Embryonic facial prominence (tissue), 1 donor: ENCODE measurements around the gene TRPM2.
"Not testable (repeated sequence)": the region's sequence is repeated elsewhere in the genome, so short reads cannot be mapped to it uniquely, and the experiment has no call there.

Source experiments
- DNase-seq: peaks from one replicate; pipeline ENCODE4 v3.0.0-alpha.2; 2016; ENCODE audit errors: extremely low spot score

Gene TRPM2

DNA sequence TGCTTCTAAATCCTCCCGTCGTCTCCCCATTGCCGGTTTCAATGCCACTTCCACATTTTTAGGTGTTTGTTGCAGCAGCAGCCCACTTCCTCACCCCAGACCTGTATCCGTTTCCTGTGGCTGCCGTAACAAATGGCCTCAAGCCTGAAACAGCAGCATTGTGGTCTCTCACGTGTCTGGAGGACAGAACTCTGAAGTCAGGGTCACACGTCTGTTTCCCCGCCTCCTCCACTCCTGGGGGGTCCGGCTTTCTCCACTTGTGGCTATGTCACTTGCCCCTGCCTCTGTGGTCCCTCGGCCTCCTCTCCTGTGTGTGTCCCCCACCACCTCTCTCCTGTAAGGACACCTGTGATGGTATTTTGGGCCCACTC lies 21.8 kb downstream of the TRPM2 start:
- no peak for DNase-seq

DNA sequence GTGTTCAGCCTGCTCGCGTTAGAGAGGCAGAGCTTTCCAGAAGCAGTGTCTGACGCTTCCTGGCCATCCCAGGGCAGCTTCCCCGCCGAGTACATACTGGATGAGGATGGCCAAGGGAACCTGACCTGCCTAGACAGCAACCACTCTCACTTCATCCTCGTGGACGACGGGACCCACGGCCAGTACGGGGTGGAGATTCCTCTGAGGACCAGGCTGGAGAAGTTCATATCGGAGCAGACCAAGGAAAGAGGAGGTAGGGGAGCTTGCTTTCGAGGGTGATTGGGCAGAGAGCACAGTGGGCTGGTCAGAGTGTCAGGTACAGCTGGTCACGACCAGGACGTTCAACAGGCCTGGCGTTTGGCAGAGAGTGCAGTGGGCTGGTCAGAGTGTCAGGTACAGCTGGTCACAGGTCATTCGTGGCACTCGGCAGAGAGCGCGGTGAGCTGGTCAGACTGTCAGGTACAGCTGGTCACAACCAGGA lies 22.4 kb downstream of the TRPM2 start:
- no peak for DNase-seq

DNA sequence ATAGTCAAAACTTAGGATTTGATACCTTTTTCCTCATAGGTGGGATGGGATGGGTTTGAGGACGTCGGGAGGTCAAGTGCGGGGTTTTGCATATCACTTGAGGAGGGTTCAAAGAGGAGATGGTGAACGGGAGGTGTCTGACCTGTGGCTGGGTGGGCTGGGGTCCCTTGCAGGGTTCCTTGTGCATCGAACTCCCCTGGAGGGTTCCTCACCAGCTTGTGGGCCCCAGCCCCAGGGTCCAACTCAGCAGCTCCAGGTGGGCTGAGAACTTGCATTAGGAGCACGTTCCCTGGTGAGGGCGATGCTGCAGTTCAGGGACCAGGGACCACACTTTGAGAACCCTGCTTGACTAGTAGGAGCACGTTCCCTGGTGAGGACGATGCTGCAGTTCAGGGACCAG lies 23.2 kb downstream of the TRPM2 start:
- no peak for DNase-seq

DNA sequence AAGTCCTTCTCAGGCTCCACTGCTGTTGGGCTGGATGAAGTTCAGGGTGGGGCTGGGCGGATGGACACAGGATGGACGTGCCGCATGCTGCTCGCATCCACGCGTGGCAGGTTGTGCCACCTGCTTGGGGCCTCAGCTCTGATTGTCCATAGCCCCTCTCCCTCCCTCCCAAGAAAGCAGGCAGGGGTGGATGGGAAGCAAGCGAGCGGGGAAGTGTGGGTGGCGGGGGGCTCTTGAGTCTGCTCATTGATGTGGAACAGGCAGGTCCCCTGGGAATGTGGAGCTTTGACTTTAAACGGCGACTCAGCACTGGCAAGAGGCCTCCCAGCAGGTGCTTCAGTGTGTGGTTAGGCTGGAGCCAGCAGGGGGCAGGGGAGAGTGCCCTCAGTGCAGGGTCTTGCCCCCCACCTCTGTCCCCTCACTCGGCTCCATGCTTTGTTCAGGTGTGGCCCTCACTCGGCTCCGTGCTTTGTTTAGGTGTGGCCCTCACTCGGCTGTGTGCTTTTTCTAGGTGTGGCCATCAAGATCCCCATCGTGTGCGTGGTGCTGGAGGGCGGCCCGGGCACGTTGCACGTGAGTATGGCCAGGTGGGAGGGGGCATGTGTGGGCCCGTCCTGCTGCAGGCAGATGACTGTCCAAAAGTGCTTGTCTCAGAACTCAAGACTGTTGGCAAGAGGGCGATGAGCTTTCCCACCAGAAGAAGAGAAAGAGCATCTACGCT lies 23.9 kb downstream of the TRPM2 start:
- DNase-seq, result no peak

DNA sequence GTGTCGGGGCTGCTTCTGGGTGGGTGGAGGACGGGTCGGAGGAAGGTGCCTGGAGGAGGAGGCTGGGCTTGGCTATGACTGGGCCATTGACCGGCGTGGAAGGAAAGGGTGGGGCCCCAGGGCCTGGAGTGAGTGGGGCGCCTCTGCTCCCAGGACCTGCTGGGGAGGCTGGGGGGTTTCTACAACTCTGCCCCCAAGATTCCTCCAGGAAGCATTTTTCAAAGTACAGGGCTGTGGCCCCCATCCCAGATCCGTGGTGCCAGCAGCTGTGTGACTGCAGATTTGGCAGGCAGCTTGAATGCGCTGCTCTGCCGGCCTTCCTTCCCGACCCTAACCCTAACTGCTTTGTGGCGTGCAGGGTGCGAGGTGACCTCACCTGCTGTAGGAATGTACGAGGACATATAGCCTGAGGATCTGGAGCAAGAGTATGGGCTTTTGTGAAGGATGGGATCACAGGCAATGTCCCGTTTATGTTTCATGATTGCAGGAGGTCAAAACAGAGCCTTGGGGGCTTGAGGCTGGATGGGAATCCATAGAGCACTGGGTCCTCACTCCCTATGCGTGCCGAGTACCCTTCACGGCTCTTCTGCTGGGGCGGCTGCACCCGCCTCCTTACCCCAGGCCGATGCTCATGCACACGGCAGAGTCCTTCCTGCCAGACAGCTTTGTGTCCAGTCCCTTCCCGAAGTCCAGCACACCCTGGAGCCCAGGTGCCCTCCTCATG lies 24.7 kb downstream of the TRPM2 start:
- DNase-seq, result no peak

DNA sequence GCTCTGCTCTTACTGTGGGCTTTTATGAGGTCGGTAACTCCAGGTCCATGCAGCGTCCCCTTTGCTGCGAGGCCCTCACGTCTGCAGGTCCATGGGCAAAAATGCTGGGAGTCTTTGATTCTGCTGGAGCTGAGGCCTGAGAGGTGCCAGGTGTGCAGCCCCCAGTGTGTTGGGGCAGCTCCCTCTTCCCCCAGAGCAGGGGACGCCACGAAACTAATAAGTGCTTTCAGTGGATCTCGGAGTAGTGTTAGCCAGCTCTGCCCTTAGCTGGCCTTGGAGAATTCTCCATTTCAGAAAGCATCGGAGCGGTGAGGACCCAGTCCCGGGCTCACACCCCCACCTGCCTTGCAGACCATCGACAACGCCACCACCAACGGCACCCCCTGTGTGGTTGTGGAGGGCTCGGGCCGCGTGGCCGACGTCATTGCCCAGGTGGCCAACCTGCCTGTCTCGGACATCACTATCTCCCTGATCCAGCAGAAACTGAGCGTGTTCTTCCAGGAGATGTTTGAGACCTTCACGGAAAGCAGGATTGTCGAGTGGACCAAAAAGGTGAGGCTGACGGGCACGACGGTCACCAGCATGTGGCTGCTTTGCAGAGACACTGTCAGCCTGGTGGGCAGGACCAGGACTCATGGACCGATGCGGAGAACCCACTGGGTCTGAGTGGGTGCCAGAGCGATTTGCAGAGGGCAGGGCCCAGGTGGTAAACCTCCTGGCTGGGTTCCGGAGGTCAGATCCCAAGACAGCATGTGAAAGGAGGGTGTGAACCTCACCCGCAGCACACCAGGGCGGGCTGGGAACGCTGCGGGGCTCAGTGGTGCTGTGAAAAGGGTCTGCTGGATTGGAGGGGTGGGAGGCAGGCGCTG lies 25.5 kb downstream of the TRPM2 start:
- DNase-seq, result no peak

DNA sequence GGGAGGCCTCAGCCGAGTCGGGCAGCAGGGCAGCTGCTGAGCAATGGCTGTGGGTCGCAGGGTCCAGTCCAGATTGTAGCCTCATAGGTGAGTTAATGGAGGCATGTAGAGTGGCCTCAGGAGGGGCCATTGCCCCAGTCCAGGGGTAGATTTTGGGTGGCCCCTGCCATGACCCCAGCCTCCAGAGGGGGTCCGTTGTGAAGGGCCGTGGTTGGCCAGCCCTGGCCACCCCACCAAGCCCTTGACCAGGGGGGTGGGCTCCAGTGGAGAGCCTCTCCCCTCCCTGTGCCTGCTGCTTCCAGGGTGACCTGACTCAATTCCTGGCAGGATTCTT lies 26.1 kb downstream of the TRPM2 start:
- DNase-seq, result no peak

DNA sequence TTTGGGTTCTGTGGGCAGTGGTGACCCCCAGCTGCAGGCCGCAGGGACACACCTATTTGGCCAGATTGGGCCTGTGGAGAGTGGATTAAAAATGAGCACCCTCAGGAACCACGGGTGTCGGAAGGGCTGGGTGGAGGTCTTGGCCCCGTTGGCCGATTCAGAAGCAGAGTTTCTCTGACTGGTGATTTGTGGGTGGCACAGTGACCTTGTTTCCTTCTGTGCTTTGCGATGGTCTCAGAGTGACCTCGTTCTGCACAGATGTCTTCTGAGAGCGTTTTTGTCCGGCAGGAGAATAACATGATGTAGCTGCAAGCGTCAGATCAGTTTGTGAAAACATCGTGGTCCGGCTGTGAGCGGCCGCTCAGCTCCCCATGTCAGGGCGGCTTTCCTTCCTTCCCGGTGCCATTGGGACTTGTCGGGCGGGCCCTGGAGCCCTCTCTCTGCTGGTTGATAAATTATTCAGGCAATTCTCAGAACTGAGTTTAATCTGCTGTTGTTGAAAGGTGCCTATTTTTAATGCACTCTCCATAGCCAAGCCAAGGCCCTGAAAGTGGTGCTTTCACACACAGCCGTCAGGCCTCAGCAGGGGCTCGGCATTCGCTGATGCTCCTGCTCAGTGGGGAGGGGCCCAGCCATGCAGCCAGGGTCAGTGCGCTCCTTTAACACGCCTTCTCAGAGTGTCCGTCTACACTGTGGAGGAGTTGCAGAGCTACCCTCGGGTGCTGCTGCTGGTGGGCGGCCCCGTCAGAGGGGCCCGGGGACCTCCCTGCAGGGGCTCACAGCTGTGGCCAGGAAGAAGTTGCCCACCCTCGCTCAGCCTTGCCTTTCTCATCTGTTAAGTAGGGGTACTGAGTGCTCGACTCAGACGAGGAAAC lies 26.8 kb downstream of the TRPM2 start:
- no peak for DNase-seq

DNA sequence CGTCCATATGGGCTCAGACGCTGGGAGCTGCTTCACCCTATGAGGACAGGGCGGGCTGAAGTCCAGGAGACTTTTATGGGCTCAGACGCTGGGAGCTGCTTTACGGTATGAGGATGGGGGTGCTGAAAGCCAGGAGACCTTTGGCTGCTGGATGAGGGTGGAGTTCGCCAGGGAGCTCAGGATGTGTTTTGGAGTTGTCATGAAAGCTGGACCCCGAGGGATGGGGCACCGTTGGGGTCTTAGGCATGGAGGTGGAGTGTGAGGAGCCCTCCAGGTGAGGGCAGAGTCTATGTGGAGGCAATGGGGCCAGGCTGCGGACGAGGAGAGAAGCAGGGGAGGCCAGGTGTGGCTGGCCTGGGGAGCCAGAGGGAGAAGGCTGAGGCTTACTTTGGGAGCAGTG lies 27.5 kb downstream of the TRPM2 start:
- no peak for DNase-seq

DNA sequence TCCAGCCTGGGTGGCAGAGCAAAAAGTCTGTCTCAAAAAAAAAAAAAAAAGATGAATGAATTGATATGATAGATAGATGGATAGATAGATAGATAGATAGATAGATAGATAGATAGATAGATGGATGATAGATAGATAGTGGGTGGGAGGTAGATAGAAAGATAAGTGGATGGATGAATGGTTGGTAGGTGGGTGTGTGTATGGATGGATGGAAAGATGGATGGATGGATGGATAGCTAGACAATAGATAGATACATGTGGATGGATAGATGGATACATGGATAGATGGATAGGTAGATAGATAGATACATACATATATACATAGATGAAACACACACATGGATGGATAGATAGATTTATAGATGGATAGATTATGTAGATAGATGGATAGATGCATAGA lies 28.5 kb downstream of the TRPM2 start:
- no peak for DNase-seq

DNA sequence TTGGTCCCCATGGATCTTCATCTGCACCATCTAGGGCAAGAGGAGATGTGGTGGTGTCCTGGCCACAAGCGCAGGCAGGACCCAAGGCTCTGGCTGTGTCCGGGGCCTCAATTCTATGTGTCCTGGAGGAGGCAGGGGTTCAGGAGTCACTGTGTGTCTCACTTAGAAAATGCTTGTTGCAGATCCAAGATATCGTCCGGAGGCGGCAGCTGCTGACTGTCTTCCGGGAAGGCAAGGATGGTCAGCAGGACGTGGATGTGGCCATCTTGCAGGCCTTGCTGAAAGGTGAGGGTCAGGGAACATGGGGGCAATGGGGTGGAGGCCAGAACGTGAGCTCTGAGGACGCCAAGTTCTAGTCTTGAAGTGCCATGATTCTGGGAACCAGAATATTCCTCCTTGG lies 29.1 kb downstream of the TRPM2 start:
- DNase-seq, result no peak

DNA sequence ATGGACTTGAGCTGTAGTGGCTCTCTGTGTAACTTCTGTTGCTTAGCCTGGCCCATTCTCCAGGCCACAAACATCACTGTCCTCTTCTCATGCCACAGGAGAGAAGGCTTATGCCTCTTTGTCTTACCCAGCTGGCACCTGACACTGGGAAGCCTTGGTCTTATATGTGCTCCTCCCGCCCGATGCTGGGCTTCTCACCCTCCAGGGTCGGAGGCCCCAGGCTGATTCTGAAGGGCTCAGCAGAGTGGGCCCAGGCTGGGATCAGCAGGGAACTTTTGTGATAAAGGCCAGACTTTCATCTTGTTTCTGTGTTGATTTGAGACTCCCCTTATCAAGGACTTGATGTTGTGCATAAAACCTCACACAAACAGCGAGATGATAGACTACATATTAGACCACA lies 29.8 kb downstream of the TRPM2 start:
- DNase-seq, result no peak

DNA sequence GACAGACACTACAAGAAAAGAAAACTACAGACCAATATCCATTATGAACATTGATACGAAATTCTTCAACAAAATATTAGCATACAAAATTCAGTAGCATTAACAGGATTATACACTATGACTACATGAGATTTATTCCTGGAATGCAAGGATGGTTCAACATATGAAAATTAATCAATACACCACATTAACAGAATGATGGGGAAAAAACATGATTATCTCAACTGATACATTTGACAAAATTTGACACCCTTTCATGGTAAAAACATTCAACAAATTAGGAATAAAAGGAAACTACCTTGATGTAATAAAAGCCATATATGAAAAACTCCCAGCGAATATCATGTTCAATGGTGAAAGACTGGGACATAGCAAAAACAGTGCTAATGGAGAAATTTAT lies 31.5 kb downstream of the TRPM2 start:
- DNase-seq, result no peak

DNA sequence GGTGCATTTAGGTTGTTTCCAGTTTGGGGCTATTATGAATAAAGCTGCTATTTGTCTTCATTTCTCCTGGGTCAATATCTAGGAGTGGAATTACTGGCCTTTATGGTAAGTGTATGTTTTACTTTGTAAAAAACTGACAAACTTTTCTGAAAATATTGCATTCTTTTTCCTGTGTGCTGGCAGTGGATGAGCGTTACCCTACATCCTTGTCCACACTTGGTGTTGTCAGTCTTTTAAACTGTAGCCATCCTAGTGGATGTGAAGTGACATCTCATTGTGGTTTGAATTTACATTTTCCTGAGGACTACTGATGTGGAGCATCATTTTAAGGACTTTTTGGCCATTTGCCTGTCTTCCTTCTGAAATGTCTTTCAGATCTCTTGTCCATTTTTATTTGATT lies 35.9 kb downstream of the TRPM2 start:
- DNase-seq, result no peak

DNA sequence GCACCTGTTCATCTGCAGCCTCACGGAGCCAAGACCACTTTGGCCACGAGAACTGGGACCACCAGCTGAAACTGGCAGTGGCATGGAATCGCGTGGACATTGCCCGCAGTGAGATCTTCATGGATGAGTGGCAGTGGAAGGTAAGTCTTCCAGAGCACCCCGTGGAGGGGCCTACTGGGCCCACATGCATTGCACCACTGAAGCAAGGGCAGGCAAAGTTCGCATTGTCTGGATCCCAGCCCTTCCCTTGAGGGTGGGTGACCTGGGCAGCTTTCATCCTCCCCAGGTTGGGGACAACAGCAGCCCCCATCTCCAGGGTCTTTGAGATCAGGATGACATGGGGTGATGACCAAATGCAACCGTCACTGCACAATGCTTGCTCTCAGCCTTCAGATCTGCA lies 37.5 kb downstream of the TRPM2 start:
- no peak for DNase-seq

DNA sequence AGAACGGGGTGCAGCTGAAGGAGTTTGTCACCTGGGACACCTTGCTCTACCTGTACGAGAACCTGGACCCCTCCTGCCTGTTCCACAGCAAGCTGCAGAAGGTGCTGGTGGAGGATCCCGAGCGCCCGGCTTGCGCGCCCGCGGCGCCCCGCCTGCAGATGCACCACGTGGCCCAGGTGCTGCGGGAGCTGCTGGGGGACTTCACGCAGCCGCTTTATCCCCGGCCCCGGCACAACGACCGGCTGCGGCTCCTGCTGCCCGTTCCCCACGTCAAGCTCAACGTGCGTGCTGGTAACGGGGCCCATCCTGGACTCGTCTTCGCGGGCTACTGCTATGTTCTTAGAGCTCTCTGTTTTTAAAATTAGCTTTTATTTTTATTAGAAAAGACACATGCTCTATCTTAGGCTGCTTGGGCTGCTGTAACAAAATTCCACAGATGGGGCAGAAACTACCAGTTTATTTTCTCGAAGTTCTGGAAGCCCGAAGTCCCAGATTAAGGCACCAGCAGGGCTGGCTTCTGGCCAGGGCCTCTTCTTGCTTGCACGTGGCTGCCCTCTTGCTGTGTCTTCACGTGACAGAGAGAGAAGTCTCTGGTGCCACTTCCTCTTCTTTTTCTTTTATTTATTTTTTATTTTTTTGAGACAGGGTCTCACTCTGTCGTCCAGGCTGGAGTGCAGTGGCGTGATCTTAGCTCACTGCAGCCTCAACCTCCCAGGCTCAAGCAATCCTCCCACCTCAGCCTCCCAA lies 38.1 kb downstream of the TRPM2 start:
- no peak for DNase-seq

DNA sequence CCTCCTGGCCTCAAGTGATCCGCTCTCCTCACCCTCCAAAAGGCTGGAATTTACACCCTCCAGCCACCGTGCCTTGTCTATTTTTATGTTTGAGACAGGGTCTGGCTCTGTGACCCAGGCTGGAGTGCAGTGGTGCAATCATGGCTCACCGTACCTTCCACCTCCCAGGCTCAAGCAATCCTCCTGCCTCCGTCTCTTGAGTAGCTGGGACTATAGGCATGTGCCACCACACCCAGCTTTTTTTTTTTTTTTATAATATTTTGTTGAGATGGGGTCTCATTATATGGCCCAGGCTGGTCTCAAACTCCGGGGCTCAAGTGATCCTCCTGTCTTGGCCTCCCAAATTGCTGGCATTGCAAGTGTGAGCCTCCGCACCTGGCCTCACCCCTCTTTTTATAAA lies 38.8 kb downstream of the TRPM2 start:
- no peak for DNase-seq

DNA sequence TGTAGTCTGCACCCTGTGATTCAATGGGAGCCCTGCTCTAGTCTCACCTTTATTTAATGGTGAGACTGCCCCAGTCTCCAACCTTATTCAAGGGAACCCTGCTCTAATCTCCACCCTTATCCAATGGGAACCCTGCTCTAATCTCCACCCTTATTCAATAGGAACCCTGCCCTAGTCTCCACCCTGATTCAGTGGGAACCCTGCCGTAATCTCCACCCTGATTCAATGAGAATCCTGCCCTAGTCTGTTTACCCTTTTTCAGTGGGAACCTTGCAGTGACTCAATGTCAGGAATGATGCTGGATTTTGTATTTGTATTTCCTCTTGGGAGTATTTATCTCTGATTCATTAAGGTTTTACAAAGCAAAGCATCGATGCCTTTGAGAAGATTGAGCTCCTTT lies 39.5 kb downstream of the TRPM2 start:
- DNase-seq, result no peak

DNA sequence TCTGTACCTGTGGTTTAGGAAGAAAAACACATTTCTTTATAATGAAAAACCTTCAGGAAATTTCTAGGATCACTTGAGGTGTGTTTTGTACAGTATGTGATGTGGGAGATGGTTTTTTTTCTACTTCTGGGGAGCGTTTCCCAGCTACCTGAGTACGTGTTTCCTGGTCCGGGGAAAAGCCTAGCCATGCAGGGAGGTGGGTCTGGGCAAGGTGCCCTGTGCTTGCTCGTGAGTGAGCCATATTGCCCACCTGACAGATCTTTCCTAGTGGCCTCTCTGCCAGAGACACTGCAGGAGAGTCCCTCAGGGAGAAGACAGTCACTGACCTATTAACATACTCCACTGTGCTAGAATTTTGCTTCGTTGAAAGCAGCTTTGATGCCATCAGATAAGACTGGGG lies 41.3 kb downstream of the TRPM2 start:
- no peak for DNase-seq

DNA sequence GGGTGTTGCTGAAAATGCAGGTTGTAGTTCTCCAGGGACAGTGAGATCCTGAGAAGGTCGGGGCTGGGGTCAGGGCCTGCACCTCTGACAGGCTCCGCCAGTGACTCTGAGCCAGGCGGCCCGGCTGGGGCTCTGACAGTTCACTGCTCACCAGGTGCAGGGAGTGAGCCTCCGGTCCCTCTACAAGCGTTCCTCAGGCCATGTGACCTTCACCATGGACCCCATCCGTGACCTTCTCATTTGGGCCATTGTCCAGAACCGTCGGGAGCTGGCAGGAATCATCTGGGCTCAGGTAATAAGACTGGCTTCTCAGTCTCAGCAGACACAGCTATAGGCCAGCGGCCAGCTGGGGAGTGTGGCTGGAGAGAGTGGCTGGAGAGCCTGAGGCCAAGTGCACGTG lies 41.8 kb downstream of the TRPM2 start:
- DNase-seq, result no peak

DNA sequence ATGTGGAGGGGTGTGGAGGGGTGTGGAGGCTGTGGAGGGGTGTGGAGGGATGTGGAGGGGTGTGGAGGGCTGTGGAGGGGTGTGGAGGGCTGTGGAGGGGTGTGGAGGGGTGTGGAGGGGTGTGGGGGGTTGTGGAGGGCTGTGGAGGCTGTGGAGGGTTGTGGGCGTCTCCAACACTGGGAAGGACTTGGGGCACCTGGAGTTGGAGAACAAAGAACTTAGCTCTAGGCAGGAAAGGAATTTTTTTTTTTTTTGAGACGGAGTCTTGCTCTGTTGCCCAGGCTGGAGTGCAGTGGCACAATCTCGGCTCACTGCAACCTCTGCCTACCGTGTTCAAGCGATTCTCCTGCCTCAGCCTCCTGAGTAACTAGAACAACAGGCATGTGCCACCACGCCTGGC lies 43.4 kb downstream of the TRPM2 start:
- not testable (repeated sequence) for DNase-seq
